OCI-LY1 (cell line): ENCODE measurements around the gene PARN.

ENCODE experiments used
- H2AFZ ChIP-seq: fragments of 200-600 bp; sonication (generic), shearing (Covaris generic); 2 replicates; pipeline ENCODE4 v1.6.0; 2014; ENCODE audit warnings: antibody characterized with exemption, mild to moderate bottlenecking, low read length
- H3F3A ChIP-seq: fragments of 200-600 bp; sonication (generic), shearing (Covaris generic); 2 replicates; pipeline ENCODE4 v1.6.0; 2014; ENCODE audit warnings: mild to moderate bottlenecking, antibody characterized with exemption, low read length, moderate library complexity; ENCODE audit not compliant: insufficient read depth
- H3K27ac ChIP-seq: fragments of 200-600 bp; sonication (generic); 2 replicates; pipeline ENCODE4 v1.5.1; 2014; ENCODE audit warnings: low read length, mixed run types, mild to moderate bottlenecking, low read depth; ENCODE audit not compliant: poor library complexity, severe bottlenecking
- H3K27me3 ChIP-seq: fragments of 200-600 bp; sonication (generic); 2 replicates; pipeline ENCODE4 v1.6.0; 2014; ENCODE audit warnings: antibody characterized with exemption, mild to moderate bottlenecking, low read length, moderate library complexity; ENCODE audit not compliant: insufficient read depth
- H3K36me3 ChIP-seq: fragments of 200-600 bp; sonication (generic); 2 replicates; pipeline ENCODE4 v1.6.1; 2014; ENCODE audit warnings: mild to moderate bottlenecking, antibody characterized with exemption, low read length, moderate library complexity, mixed read lengths; ENCODE audit not compliant: insufficient read depth
- H3K4me1 ChIP-seq: fragments of 200-600 bp; sonication (generic); 2 replicates; pipeline ENCODE4 v1.5.1; 2014; ENCODE audit warnings: mild to moderate bottlenecking, low read length, moderate library complexity; ENCODE audit not compliant: insufficient read depth, severe bottlenecking
- H3K4me2 ChIP-seq: fragments of 200-600 bp; sonication (generic), shearing (Covaris generic); 2 replicates; pipeline ENCODE4 v1.6.1; 2014; ENCODE audit warnings: low read length
- H3K4me3 ChIP-seq: fragments of 200-600 bp; sonication (generic); 2 replicates; pipeline ENCODE4 v1.5.1; 2014; ENCODE audit warnings: low read length, low read depth, mild to moderate bottlenecking, mixed read lengths; ENCODE audit not compliant: poor library complexity, severe bottlenecking
- H3K79me2 ChIP-seq: fragments of 200-600 bp; shearing (Covaris generic); 2 replicates; pipeline ENCODE4 v1.6.1; 2016; ENCODE audit warnings: mixed run types, low read length, mixed read lengths; ENCODE audit not compliant: insufficient read depth
- H3K9ac ChIP-seq: fragments of 200-600 bp; sonication (generic), shearing (Covaris generic); 2 replicates; pipeline ENCODE4 v1.6.1; 2014; ENCODE audit warnings: mild to moderate bottlenecking, low read length, mixed read lengths
- H3K9me2 ChIP-seq: fragments of 200-600 bp; sonication (generic), shearing (Covaris generic); 2 replicates; pipeline ENCODE4 v1.6.1; 2014; ENCODE audit warnings: low read depth, mild to moderate bottlenecking, low read length, mixed read lengths
- H3K9me3 ChIP-seq: fragments of 200-600 bp; shearing (Covaris generic); 2 replicates; pipeline ENCODE4 v1.6.1; 2014; ENCODE audit warnings: low read length, mixed read lengths
- H4K20me1 ChIP-seq: fragments of 200-600 bp; sonication (generic), shearing (Covaris generic); 2 replicates; pipeline ENCODE4 v1.6.0; 2016; ENCODE audit warnings: mild to moderate bottlenecking, low read length; ENCODE audit not compliant: insufficient read depth
- CTCF ChIP-seq: fragments of 200-600 bp; sonication (generic), shearing (Covaris generic); IDR thresholded peaks from 2 replicates; pipeline ENCODE4 v1.5.1; 2017; ENCODE audit warnings: mild to moderate bottlenecking, antibody characterized with exemption, low read length, moderate library complexity, mixed read lengths
- EZH2 ChIP-seq: fragments of 200-600 bp; sonication (generic), shearing (Covaris generic); IDR thresholded peaks from 2 replicates; pipeline ENCODE4 v1.8.0; 2017; ENCODE audit warnings: borderline replicate concordance, mixed run types, mild to moderate bottlenecking, antibody characterized with exemption, low read length, moderate library complexity, mixed read lengths

The PARN gene

GRCh38 chr16:14473488-14473887, 156.6 kb downstream of the PARN start:
- Histone ChIP-seq H3K27me3 (no peaks in the 10 kb centered on the region), H3K9me2 (no peaks in the 10 kb centered on the region), H3K36me3 (peaks cover 24% of the 10 kb centered on the region), H3K9ac (no peak overlapping the region), H2AFZ (no peak overlapping the region), H3K4me1 (peaks cover 10% of the 10 kb centered on the region), H3K79me2 (no peaks in the 10 kb centered on the region), H3K4me3 (no peak overlapping the region), H3K4me2 (no peak overlapping the region), H3K9me3 (peaks cover 2% of the 10 kb centered on the region; the same call in 1 of the 2 replicates), H4K20me1 (no peaks in the 10 kb centered on the region), H3F3A (no peaks in the 10 kb centered on the region; the same call in 1 of the 2 replicates), H3K27ac (no peak overlapping the region)
- TF ChIP-seq CTCF (no peak), EZH2 (no peak)

- Histone ChIP-seq H3K27me3 (no peaks in the 10 kb centered on the region), H4K20me1 (no peaks in the 10 kb centered on the region), H3K9me2 (no peaks in the 10 kb centered on the region), H3K4me1 (peaks cover 10% of the 10 kb centered on the region), H2AFZ (no peak overlapping the region), H3K36me3 (peaks cover 23% of the 10 kb centered on the region), H3K4me2 (no peak overlapping the region), H3K9me3 (no peaks in the 10 kb centered on the region), H3F3A (no peaks in the 10 kb centered on the region; the same call in 1 of the 2 replicates), H3K79me2 (no peaks in the 10 kb centered on the region), H3K9ac (no peak overlapping the region), H3K27ac (no peak overlapping the region), H3K4me3 (no peak overlapping the region)
- no peak for TF ChIP-seq EZH2
- TF ChIP-seq CTCF, result no peak
Measured at GRCh38 chr16:14472357-14472756, 157.7 kb downstream of the PARN start.

GRCh38 chr16:14470788-14471187, 159.3 kb downstream of the PARN start:
- Histone ChIP-seq H3K27ac (no peak overlapping the region), H3K9me3 (no peaks in the 10 kb centered on the region), H3K36me3 (peaks cover 32% of the 10 kb centered on the region), H3K27me3 (no peaks in the 10 kb centered on the region), H3K4me3 (no peak overlapping the region), H3K79me2 (no peaks in the 10 kb centered on the region), H2AFZ (no peak overlapping the region), H4K20me1 (no peaks in the 10 kb centered on the region), H3K4me1 (peaks cover 10% of the 10 kb centered on the region), H3K9me2 (no peaks in the 10 kb centered on the region), H3F3A (no peaks in the 10 kb centered on the region; the same call in 1 of the 2 replicates), H3K4me2 (no peak overlapping the region), H3K9ac (no peak overlapping the region)
- no peak for TF ChIP-seq EZH2
- no peak for TF ChIP-seq CTCF
